Endothelial cell (in vitro differentiated cells): ENCODE measurements around the gene DIS3L2. TPM values are rescaled to one million over a fixed set of nuclear protein-coding genes. Genes with fewer than 3 reads are reported as not detected.
A peak's percentile ranks its signal among the peaks of the same experiment; 100 is the strongest.

Experiments
- DNase-seq: peaks from one replicate; pipeline ENCODE4 v3.0.0; 2021; ENCODE audit warnings: low spot score
- H3K27ac Mint-ChIP-seq: one replicate; pipeline ENCODE4 v1.8.0; 2021; ENCODE audit warnings: mixed read lengths, inconsistent platforms; ENCODE audit not compliant: unreplicated experiment
- H3K27me3 Mint-ChIP-seq: one replicate; pipeline ENCODE4 v1.8.0; 2021; ENCODE audit warnings: mild to moderate bottlenecking, moderate library complexity, mixed read lengths, inconsistent platforms; ENCODE audit not compliant: unreplicated experiment
- H3K36me3 Mint-ChIP-seq: one replicate; pipeline ENCODE4 v1.8.0; 2021; ENCODE audit warnings: mild to moderate bottlenecking, low read depth, mixed read lengths, inconsistent platforms; ENCODE audit not compliant: unreplicated experiment
- H3K4me1 Mint-ChIP-seq: one replicate; pipeline ENCODE4 v1.8.0; 2021; ENCODE audit warnings: mild to moderate bottlenecking, mixed read lengths, inconsistent platforms; ENCODE audit not compliant: unreplicated experiment
- H3K4me3 Mint-ChIP-seq: one replicate; pipeline ENCODE4 v1.8.0; 2021; ENCODE audit warnings: mild to moderate bottlenecking, mixed read lengths, inconsistent platforms; ENCODE audit not compliant: unreplicated experiment
- H3K9me3 Mint-ChIP-seq: one replicate; pipeline ENCODE4 v1.8.0; 2021; ENCODE audit warnings: mixed read lengths, inconsistent platforms; ENCODE audit not compliant: unreplicated experiment
- total RNA-seq: library from RNA; stranded (reverse); fragmentation: NEBNext Ultra II Directional; extraction: Animal tissue kit (Norgen Biotek cat#: 25700); gene quantifications from one replicate; pipeline ENCODE4 v1.2.1, GENCODE V29; 2021; ENCODE audit not compliant: unreplicated experiment
- TF ChIP-seq, protein P1 (sequence below): fragments of 200-600 bp; sonication (generic); IDR thresholded peaks from one replicate; pipeline ENCODE4 v1.5.0; 2021; ENCODE audit warnings: antibody characterized with exemption; ENCODE audit not compliant: unreplicated experiment

Gene DIS3L2
- total RNA-seq, 1 donor from 2014 or later: 42.1 TPM

DNA sequence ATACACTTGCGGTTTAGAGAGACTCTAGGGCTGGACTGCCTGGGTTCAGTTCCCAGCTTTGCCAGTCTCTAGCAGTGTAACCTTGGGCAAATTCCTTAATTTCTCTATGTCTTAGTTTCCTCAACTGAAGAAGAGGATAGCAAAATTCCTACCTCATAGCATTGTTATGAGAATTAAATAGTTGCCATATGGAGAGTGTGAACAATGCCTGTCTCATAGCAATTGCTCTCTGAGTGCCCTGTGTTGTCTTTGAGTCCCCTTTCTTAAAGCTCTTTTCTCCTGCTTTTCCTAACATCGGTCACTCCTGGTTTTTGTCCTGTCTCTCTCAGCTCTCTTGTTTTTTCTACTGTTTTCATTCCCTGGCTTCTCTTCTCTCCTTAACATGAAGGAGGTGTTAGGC lies 300.3 kb downstream of the DIS3L2 start:
- TF ChIP-seq, protein P1, sequence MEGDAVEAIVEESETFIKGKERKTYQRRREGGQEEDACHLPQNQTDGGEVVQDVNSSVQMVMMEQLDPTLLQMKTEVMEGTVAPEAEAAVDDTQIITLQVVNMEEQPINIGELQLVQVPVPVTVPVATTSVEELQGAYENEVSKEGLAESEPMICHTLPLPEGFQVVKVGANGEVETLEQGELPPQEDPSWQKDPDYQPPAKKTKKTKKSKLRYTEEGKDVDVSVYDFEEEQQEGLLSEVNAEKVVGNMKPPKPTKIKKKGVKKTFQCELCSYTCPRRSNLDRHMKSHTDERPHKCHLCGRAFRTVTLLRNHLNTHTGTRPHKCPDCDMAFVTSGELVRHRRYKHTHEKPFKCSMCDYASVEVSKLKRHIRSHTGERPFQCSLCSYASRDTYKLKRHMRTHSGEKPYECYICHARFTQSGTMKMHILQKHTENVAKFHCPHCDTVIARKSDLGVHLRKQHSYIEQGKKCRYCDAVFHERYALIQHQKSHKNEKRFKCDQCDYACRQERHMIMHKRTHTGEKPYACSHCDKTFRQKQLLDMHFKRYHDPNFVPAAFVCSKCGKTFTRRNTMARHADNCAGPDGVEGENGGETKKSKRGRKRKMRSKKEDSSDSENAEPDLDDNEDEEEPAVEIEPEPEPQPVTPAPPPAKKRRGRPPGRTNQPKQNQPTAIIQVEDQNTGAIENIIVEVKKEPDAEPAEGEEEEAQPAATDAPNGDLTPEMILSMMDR: no peak
- no peak for DNase-seq
- no peaks in the 10 kb centered on the region for H3K9me3 Mint-ChIP-seq
- H3K4me3 Mint-ChIP-seq: no peak overlapping the region
- peaks cover 40% of the 10 kb centered on the region for H3K4me1 Mint-ChIP-seq
- peaks cover 9% of the 10 kb centered on the region for H3K27me3 Mint-ChIP-seq
- H3K36me3 Mint-ChIP-seq: peaks cover 31% of the 10 kb centered on the region
- no peak overlapping the region for H3K27ac Mint-ChIP-seq

DNA sequence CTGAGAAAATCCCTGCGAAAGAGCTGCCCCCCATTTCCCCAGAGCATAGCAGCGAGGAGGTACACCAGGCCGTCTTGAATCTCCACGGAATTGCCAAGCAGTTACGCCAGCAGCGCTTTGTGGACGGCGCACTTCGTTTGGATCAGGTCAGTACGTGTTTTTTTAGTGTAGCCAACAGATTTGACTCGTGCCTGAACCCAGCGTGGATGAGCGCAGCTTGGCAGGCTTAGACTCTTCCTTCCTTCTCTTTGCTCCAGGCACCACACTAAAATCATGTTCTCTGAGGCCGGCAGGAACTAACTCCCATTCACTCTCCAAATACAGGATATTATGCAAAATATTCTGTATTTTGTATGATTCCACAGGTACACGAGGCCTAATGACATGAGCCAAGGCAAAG lies 301.8 kb downstream of the DIS3L2 start:
- no peak for DNase-seq
- TF ChIP-seq, protein P1: no peak
- H3K4me1 Mint-ChIP-seq: peaks cover 40% of the 10 kb centered on the region
- peaks cover 9% of the 10 kb centered on the region for H3K27me3 Mint-ChIP-seq
- peaks cover 31% of the 10 kb centered on the region for H3K36me3 Mint-ChIP-seq
- H3K27ac Mint-ChIP-seq: no peak overlapping the region
- H3K9me3 Mint-ChIP-seq: no peaks in the 10 kb centered on the region
- H3K4me3 Mint-ChIP-seq: peak overlapping the region; percentile 6

DNA sequence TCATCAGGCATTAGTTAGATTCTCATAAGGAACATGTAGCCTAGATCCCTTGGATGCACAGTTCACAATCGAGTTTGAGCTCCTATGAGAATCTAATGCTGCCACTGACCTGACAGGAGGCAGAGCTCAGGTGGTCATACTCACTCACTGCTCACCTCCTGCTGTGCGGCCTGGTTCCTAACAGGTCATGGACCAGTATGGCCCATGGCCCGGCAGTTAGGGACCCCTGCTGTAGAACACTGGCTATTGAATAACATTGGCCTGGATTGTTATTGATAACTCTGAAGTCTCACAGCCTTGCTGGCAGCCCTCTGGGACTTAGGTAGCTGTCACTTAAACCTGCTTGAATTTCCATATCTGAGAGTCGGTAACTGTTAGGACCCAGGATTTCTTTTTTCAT lies 302.6 kb downstream of the DIS3L2 start:
- TF ChIP-seq, protein P1: no peak
- no peak overlapping the region for H3K4me3 Mint-ChIP-seq
- peaks cover 31% of the 10 kb centered on the region for H3K36me3 Mint-ChIP-seq
- peaks cover 34% of the 10 kb centered on the region for H3K4me1 Mint-ChIP-seq
- H3K9me3 Mint-ChIP-seq: no peaks in the 10 kb centered on the region
- no peak overlapping the region for H3K27ac Mint-ChIP-seq
- no peak for DNase-seq
- H3K27me3 Mint-ChIP-seq: peaks cover 9% of the 10 kb centered on the region

DNA sequence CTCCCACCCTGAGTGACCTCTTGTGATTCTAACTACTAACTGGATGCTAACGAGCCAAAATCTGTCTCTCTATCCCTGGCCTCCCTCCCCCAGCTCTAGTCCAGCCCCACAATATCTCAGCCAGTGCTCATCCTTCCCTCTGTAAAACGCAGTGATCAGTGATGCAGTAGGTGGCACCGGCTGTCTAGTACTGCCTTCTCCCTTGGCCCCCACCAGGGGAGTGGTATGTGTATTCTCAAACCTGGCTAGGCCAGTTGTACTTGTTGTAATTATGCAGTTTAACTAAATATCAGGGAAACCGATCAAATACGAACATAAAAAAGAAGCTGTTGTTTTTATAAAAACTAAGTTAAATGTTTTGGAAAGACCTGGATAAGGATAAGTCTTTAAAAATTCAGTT lies 303.8 kb downstream of the DIS3L2 start:
- H3K27ac Mint-ChIP-seq: no peak overlapping the region
- TF ChIP-seq, protein P1: no peak
- H3K36me3 Mint-ChIP-seq: peaks cover 28% of the 10 kb centered on the region
- H3K4me1 Mint-ChIP-seq: peaks cover 21% of the 10 kb centered on the region
- H3K27me3 Mint-ChIP-seq: peaks cover 9% of the 10 kb centered on the region
- H3K9me3 Mint-ChIP-seq: no peaks in the 10 kb centered on the region
- no peak for DNase-seq
- H3K4me3 Mint-ChIP-seq: peak overlapping the region; percentile 47

DNA sequence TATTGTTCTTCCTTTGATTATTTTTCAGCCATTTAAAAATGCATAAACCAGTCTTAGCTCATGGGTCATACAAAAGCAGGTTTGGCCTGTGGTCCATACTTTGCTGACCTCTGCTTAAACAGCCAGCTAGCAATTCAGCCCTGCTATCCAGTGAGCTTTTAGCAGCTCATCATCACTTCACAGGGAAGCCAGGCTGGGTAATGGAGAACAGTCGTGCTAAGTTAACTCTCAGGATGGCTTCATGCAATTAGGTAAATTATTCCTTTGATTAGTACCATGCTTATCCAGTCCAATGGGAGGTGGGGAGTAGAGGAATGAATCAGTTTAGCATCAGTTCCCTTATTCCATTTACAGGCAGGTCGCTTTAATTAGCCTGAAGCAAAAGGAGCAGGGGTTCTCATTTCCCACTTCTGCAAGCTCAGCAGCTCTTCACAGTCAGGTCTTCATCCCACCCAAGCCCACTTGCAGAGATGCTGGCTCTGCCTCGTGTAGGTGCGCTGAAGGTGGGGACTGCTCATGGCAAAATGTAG lies 307.2 kb downstream of the DIS3L2 start:
- no peak for DNase-seq
- Mint-ChIP-seq H3K27me3 (no peaks in the 10 kb centered on the region), H3K36me3 (peaks cover 5% of the 10 kb centered on the region), H3K27ac (no peak overlapping the region), H3K4me1 (peaks cover 9% of the 10 kb centered on the region), H3K4me3 (no peak overlapping the region), H3K9me3 (no peaks in the 10 kb centered on the region)
- TF ChIP-seq, protein P1: no peak
